ENCODE measurements around the gene SCG5. TPM values are rescaled to one million over a fixed set of nuclear protein-coding genes. Genes with fewer than 3 reads are reported as not detected.
A peak's percentile ranks its signal among the peaks of the same experiment; 100 is the strongest.

SCG5 gene
- total RNA-seq, 6 experiments from 2014 or later, result 2.6 to 18.3 (median 4.4) TPM

DNA sequence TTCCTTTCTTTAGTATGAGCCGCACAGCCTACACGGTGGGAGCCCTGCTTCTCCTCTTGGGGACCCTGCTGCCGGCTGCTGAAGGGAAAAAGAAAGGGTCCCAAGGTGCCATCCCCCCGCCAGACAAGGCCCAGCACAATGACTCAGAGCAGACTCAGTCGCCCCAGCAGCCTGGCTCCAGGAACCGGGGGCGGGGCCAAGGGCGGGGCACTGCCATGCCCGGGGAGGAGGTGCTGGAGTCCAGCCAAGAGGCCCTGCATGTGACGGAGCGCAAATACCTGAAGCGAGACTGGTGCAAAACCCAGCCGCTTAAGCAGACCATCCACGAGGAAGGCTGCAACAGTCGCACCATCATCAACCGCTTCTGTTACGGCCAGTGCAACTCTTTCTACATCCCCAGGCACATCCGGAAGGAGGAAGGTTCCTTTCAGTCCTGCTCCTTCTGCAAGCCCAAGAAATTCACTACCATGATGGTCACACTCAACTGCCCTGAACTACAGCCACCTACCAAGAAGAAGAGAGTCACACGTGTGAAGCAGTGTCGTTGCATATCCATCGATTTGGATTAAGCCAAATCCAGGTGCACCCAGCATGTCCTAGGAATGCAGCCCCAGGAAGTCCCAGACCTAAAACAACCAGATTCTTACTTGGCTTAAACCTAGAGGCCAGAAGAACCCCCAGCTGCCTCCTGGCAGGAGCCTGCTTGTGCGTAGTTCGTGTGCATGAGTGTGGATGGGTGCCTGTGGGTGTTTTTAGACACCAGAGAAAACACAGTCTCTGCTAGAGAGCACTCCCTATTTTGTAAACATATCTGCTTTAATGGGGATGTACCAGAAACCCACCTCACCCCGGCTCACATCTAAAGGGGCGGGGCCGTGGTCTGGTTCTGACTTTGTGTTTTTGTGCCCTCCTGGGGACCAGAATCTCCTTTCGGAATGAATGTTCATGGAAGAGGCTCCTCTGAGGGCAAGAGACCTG, 89.5 kb downstream of the SCG5 start:
- peak; percentile 65 to 85 (median 66) for DNase-seq
- WGBS (ENCODE audit: insufficient coverage, low coverage, low lambda C conversion rate, missing lambda C conversion rate), result 57% methylated on average over 13 of the region's 27 CpGs
- intact Hi-C loops (cut with DNase I), result no loop called here
- no peaks in the 10 kb centered on the region for H3K9me3 ChIP-seq
- no peaks in the 10 kb centered on the region for H3K36me3 ChIP-seq
- peak; percentile 78 to 86 (median 82) for ATAC-seq
- no peak for TF ChIP-seq POLR2A (IDR thresholded peaks at IDR 0.05)
- TF ChIP-seq, protein P1, sequence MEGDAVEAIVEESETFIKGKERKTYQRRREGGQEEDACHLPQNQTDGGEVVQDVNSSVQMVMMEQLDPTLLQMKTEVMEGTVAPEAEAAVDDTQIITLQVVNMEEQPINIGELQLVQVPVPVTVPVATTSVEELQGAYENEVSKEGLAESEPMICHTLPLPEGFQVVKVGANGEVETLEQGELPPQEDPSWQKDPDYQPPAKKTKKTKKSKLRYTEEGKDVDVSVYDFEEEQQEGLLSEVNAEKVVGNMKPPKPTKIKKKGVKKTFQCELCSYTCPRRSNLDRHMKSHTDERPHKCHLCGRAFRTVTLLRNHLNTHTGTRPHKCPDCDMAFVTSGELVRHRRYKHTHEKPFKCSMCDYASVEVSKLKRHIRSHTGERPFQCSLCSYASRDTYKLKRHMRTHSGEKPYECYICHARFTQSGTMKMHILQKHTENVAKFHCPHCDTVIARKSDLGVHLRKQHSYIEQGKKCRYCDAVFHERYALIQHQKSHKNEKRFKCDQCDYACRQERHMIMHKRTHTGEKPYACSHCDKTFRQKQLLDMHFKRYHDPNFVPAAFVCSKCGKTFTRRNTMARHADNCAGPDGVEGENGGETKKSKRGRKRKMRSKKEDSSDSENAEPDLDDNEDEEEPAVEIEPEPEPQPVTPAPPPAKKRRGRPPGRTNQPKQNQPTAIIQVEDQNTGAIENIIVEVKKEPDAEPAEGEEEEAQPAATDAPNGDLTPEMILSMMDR (IDR thresholded peaks at IDR 0.05), result no peak
- H3K4me1 ChIP-seq, result peaks cover 0 to 14% (median 6%) of the 10 kb centered on the region in 4 donors
- H3K27ac ChIP-seq, result no peak overlapping the region
- H3K4me3 ChIP-seq, result no peak overlapping the region
- no peaks in the 10 kb centered on the region for H3K27me3 ChIP-seq

DNA sequence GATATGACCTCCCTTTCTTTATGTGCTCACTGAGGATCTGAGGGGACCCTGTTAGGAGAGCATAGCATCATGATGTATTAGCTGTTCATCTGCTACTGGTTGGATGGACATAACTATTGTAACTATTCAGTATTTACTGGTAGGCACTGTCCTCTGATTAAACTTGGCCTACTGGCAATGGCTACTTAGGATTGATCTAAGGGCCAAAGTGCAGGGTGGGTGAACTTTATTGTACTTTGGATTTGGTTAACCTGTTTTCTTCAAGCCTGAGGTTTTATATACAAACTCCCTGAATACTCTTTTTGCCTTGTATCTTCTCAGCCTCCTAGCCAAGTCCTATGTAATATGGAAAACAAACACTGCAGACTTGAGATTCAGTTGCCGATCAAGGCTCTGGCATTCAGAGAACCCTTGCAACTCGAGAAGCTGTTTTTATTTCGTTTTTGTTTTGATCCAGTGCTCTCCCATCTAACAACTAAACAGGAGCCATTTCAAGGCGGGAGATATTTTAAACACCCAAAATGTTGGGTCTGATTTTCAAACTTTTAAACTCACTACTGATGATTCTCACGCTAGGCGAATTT, 91.2 kb downstream of the SCG5 start:
- intact Hi-C loops (cut with DNase I), result no loop called here
- no peak overlapping the region for H3K4me3 ChIP-seq
- no peak overlapping the region for H3K27ac ChIP-seq
- no peak for TF ChIP-seq POLR2A (IDR thresholded peaks at IDR 0.05)
- TF ChIP-seq, protein P1 (IDR thresholded peaks at IDR 0.05), result no peak
- H3K9me3 ChIP-seq, result no peaks in the 10 kb centered on the region
- peak; percentile 79 to 92 (median 89) for ATAC-seq
- H3K27me3 ChIP-seq, result no peaks in the 10 kb centered on the region
- DNase-seq, result peak in 1 of 3 donors; percentile 49
- 62% methylated on average over 6 of the region's 6 CpGs for WGBS (ENCODE audit: insufficient coverage, low coverage, low lambda C conversion rate, missing lambda C conversion rate)
- H3K4me1 ChIP-seq, result peaks cover 0 to 14% (median 6%) of the 10 kb centered on the region in 4 donors
- no peaks in the 10 kb centered on the region for H3K36me3 ChIP-seq

DNA sequence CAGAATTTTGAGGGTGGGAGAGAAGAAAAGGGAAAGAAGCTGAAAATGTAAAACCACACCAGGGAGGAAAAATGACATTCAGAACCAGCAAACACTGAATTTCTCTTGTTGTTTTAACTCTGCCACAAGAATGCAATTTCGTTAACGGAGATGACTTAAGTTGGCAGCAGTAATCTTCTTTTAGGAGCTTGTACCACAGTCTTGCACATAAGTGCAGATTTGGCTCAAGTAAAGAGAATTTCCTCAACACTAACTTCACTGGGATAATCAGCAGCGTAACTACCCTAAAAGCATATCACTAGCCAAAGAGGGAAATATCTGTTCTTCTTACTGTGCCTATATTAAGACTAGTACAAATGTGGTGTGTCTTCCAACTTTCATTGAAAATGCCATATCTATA, 91.8 kb downstream of the SCG5 start:
- TF ChIP-seq, protein P1 (IDR thresholded peaks at IDR 0.05), result no peak
- TF ChIP-seq POLR2A (IDR thresholded peaks at IDR 0.05), result no peak
- H3K4me3 ChIP-seq, result no peak overlapping the region
- ATAC-seq (no peak), DNase-seq (no peak)
- intact Hi-C loops (cut with DNase I), result no loop called here
- H3K27ac ChIP-seq, result no peak overlapping the region
- no peaks in the 10 kb centered on the region for H3K36me3 ChIP-seq
- no peaks in the 10 kb centered on the region for H3K27me3 ChIP-seq
- no peaks in the 10 kb centered on the region for H3K9me3 ChIP-seq
- H3K4me1 ChIP-seq, result peaks cover 0 to 14% (median 6%) of the 10 kb centered on the region in 4 donors
- WGBS (ENCODE audit: insufficient coverage, low coverage, low lambda C conversion rate, missing lambda C conversion rate), result 62% methylated on average over 3 of the region's 3 CpGs

DNA sequence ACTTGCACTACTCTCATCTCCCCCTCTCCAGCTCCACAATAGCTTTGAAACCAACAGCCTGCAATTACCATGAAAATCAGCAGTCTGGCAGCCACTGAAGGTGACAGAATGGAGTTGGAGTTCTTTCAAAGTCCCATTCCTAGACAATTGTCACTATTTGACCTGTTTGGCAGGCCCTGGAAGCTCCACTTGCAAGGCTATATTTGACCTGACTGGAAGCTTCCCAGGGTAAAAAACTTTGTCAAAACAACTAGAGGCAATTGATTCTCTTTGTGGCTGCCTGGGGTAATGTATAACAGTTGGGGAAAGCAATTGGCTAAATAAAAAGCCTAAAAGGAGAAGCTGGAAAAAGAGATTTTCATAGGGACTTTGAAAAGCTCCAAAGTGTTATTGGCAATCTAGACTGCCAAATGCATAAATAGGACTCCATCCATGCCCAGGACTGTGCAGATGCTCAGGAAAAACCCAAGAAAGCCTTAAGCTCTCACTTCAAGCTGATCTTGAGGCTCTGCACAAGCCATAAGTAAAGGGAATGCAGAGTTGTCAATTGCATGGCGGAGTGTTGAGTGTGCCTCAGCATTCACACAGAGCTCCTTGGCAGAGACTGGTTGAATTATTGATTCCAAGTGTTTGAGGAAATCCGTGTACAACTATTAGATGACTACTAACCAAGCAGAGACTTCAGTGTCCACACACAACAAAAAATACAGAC, 94.6 kb downstream of the SCG5 start:
- Histone ChIP-seq H3K36me3 (no peaks in the 10 kb centered on the region), H3K4me1 (peaks cover 0 to 14% (median 6%) of the 10 kb centered on the region in 4 donors), H3K9me3 (no peaks in the 10 kb centered on the region), H3K4me3 (no peak overlapping the region), H3K27me3 (no peaks in the 10 kb centered on the region), H3K27ac (no peak overlapping the region)
- no peak for TF ChIP-seq POLR2A (IDR thresholded peaks at IDR 0.05)
- TF ChIP-seq, protein P1 (IDR thresholded peaks at IDR 0.05), result no peak
- DNase-seq, result no peak
- peak in 1 of 4 donors; percentile 18 for ATAC-seq
- WGBS (ENCODE audit: insufficient coverage, low coverage, low lambda C conversion rate, missing lambda C conversion rate), result 61% methylated on average over 2 of the region's 2 CpGs
- intact Hi-C loops (cut with DNase I), result no loop called here

Measured in right lobe of liver (tissue), 6 donors.